GM12878 (cell line): ENCODE results near the gene GNAT1. TPM values are rescaled to one million over a fixed set of nuclear protein-coding genes. Genes with fewer than 3 reads are reported as not detected.

ENCODE experiments used
- ATAC-seq: fragments of 200-7000 bp; cut with Tn5 transposase; 3 replicates; pipeline ENCODE4 v1.9.1; 2020; ENCODE audit warnings: mild to moderate bottlenecking, moderate library complexity
- BruUV-seq: library from RNA; stranded (reverse); fragments of 400-500 nt; replicated peaks from 2 replicates; lab custom pipeline; 2021; lab: Mats Ljungman, UMichigan
- CTCF ChIA-PET: fragments of 300-600 bp; sonication (Branson Sonifier 250); formaldehyde crosslinking; extraction: SDS; loops from one replicate; lab custom pipeline; 2021; ENCODE audit warnings: inconsistent platforms; lab: Yijun Ruan, JAX
- POLR2A ChIA-PET: fragments of 350-600 bp; formaldehyde crosslinking; extraction: SDS; loops from one replicate; lab custom pipeline; 2021; ENCODE audit warnings: inconsistent platforms; lab: Charles Lee
- RAD21 ChIA-PET: fragments of 300-600 bp; sonication (Branson Sonifier 250); formaldehyde crosslinking; loops from one replicate; lab custom pipeline; 2023; ENCODE audit warnings: antibody characterized with exemption; ENCODE audit not compliant: unreplicated experiment; lab: Charles Lee
- SMC1A ChIA-PET: fragments of 300-600 bp; sonication (Branson Sonifier 250); formaldehyde crosslinking; loops from one replicate; lab custom pipeline; 2023; ENCODE audit not compliant: unreplicated experiment, uncharacterized antibody; lab: Charles Lee
- DNase-seq: peaks from one replicate; pipeline ENCODE4 v3.0.0-alpha.2; 2011; ENCODE audit warnings: low read depth, low spot score
- FAIRE-seq: peaks from 3 replicates; lab custom pipeline; 2011; peaks lifted over from hg19 to GRCh38; lab: Jason Lieb, UNC
- H2AFZ ChIP-seq: 2 replicates; pipeline ENCODE4 v1.6.0; 2011; ENCODE audit warnings: low read depth, low read length, control low read depth; ENCODE audit not compliant: control insufficient read depth
- H3K27ac ChIP-seq: 2 replicates; pipeline ENCODE4 v1.5.1; 2011; ENCODE audit warnings: control low read depth; ENCODE audit not compliant: control insufficient read depth, insufficient read depth
- H3K27me3 ChIP-seq, 2 experiments: replicated peaks in 1 of 2; 2 replicates each; pipeline versions ENCODE4 v1.6.0 to v1.6.1; 2011; ENCODE audit warnings: low read length in 1 of 2; ENCODE audit not compliant: control insufficient read depth in 2 of 2, insufficient read depth in 2 of 2
- H3K36me3 ChIP-seq, 2 experiments: 2 replicates each; pipeline ENCODE4 v1.5.1; 2011; ENCODE audit warnings: low read length in 1 of 2; ENCODE audit not compliant: control insufficient read depth in 2 of 2, insufficient read depth in 2 of 2
- H3K4me1 ChIP-seq: 2 replicates; pipeline ENCODE4 v1.6.1; 2011; ENCODE audit warnings: mild to moderate bottlenecking, low read length, moderate library complexity, mixed read lengths; ENCODE audit not compliant: control insufficient read depth, insufficient read depth
- H3K4me2 ChIP-seq: 2 replicates; pipeline ENCODE4 v1.6.0; 2011; ENCODE audit warnings: control low read depth; ENCODE audit not compliant: control insufficient read depth, insufficient read depth
- H3K4me3 ChIP-seq: fragments of 200-600 bp; sonication (generic); 2 replicates; pipeline ENCODE4 v1.5.1; 2016
- H3K79me2 ChIP-seq: 2 replicates; pipeline ENCODE4 v1.6.0; 2011; ENCODE audit warnings: low read length; ENCODE audit not compliant: control insufficient read depth, insufficient read depth
- H3K9ac ChIP-seq: 2 replicates; pipeline ENCODE4 v1.8.0; 2011; ENCODE audit warnings: low read length, control low read depth, mixed read lengths; ENCODE audit not compliant: control insufficient read depth, insufficient read depth
- H3K9me3 ChIP-seq: replicated peaks from 3 replicates; pipeline ENCODE4 v1.5.1; 2011; ENCODE audit warnings: mild to moderate bottlenecking, low read length; ENCODE audit not compliant: control insufficient read depth, insufficient read depth
- H4K20me1 ChIP-seq: 2 replicates; pipeline ENCODE4 v1.6.0; 2011; ENCODE audit not compliant: control insufficient read depth, insufficient read depth
- BCL11A ChIP-seq: IDR thresholded peaks from 2 replicates; pipeline ENCODE4 v1.6.1; 2011; ENCODE audit warnings: low read depth, low read length
- BHLHE40 ChIP-seq, 2 experiments: fragments of 450-650 bp in 1 of 2; IDR thresholded peaks; 2 replicates each; pipeline ENCODE4 v1.6.1; 2011 to 2017; ENCODE audit warnings: low read depth in 2 of 2, borderline replicate concordance in 1 of 2, improper control_type of control experiment in 1 of 2, low read length in 1 of 2, mild to moderate bottlenecking in 1 of 2
- CBFB ChIP-seq: IDR thresholded peaks from 2 replicates; pipeline ENCODE4 v1.6.1; 2016; ENCODE audit warnings: antibody characterized with exemption, low read depth
- CREM ChIP-seq: IDR thresholded peaks from 2 replicates; pipeline ENCODE4 v1.6.1; 2014; ENCODE audit warnings: antibody characterized with exemption, low read depth
- DPF2 ChIP-seq: fragments of 450-650 bp; IDR thresholded peaks from 2 replicates; pipeline ENCODE4 v1.6.1; 2017; ENCODE audit warnings: mild to moderate bottlenecking
- EP300 ChIP-seq, 2 experiments: fragments of 150-350 bp in 1 of 2; IDR thresholded peaks; 2 replicates each; pipeline ENCODE4 v1.6.1; 2011 to 2012; ENCODE audit warnings: low read depth in 2 of 2, low read length in 2 of 2, borderline replicate concordance in 1 of 2, improper control_type of control experiment in 1 of 2, inconsistent platforms in 1 of 2; ENCODE audit not compliant: control insufficient read depth in 1 of 2
- HDAC6 ChIP-seq: fragments of 200-600 bp; sonication (generic); IDR thresholded peaks from one replicate; pipeline ENCODE4 v1.8.0; 2017; ENCODE audit warnings: antibody characterized with exemption; ENCODE audit not compliant: unreplicated experiment
- JUNB ChIP-seq: IDR thresholded peaks from 2 replicates; pipeline ENCODE4 v1.6.1; 2016; ENCODE audit warnings: antibody characterized with exemption, mild to moderate bottlenecking
- JUND ChIP-seq: IDR thresholded peaks from 2 replicates; pipeline ENCODE4 v1.6.1; 2012; ENCODE audit warnings: low read depth, mild to moderate bottlenecking, low read length, improper control_type of control experiment, moderate library complexity
- KDM1A ChIP-seq: fragments of 200-600 bp; sonication (generic); IDR thresholded peaks from 2 replicates; pipeline ENCODE4 v1.6.1; 2016; ENCODE audit warnings: borderline replicate concordance
- MTA3 ChIP-seq: IDR thresholded peaks from 2 replicates; pipeline ENCODE4 v1.6.1; 2012; ENCODE audit warnings: low read length, inconsistent platforms, borderline replicate concordance
- NFIC ChIP-seq: IDR thresholded peaks from 2 replicates; pipeline ENCODE4 v1.6.1; 2012; ENCODE audit warnings: low read depth, mild to moderate bottlenecking, inconsistent platforms, low read length, moderate library complexity
- RCOR1 ChIP-seq: conservative IDR thresholded peaks from 2 replicates; pipeline ENCODE4 v1.6.1; 2012; ENCODE audit warnings: low read depth, low read length, improper control_type of control experiment
- RFX5 ChIP-seq: IDR thresholded peaks from 2 replicates; pipeline ENCODE4 v1.6.1; 2011; ENCODE audit warnings: low read depth, low read length, improper control_type of control experiment
- ZNF274 ChIP-seq: IDR thresholded peaks from one replicate; pipeline ENCODE4 v1.8.0; 2011; ENCODE audit not compliant: insufficient read length, insufficient read depth
- ZNF622 ChIP-seq: fragments of 450-650 bp; IDR thresholded peaks from 2 replicates; pipeline ENCODE4 v1.6.1; 2017; ENCODE audit warnings: mild to moderate bottlenecking, inconsistent platforms
- ZSCAN29 ChIP-seq: fragments of 450-650 bp; IDR thresholded peaks from 2 replicates; pipeline ENCODE4 v1.6.1; 2017; ENCODE audit warnings: mild to moderate bottlenecking, moderate library complexity
- WGBS: methylation state at CpG from one replicate; pipeline ENCODE4 v1.1.6; 2016; ENCODE audit warnings: low lambda C conversion rate; ENCODE audit not compliant: insufficient replicate concordance, insufficient coverage; ENCODE audit errors: missing lambda C conversion rate; 5-methylcytosine and 5-hydroxymethylcytosine counted together
- in situ Hi-C: fragments of 300-500 bp; cut with MboI; formaldehyde crosslinking; loops from 9 replicates; pipeline ENCODE4 v1.14.3; 2018; ENCODE audit warnings: mixed read lengths
- intact Hi-C: fragments of 100-400 bp; cut with micrococcal nuclease; formaldehyde crosslinking; loops from one replicate; pipeline ENCODE4 v1.14.2; 2022; ENCODE audit not compliant: unreplicated experiment
- polyA plus RNA-seq, 11 experiments: library from polyadenylated mRNA; depleted of rRNA in 4 of 11; unstranded in 6 of 11; stranded (reverse) in 5 of 11; fragments of >200 nt; fragmentation: Nextera tagmentation in 4 of 11; fragmentation: Illumina TruSeq in 1 of 11; extraction: Ambion mirVana in 4 of 11; extraction: Trizol in 1 of 11; gene quantifications; 1 replicate in 1 of 11; 2 replicates in 10 of 11; pipeline versions ENCODE4 v1.2.1 to v1.2.3, GENCODE V29; 2011 to 2016; ENCODE audit warnings: inconsistent platforms in 2 of 11, missing spikeins in 2 of 11, low read depth in 1 of 11
- total RNA-seq, 4 experiments: library from RNA; depleted of rRNA in 3 of 4; stranded (reverse); fragments of >200 nt in 3 of 4; fragmentation: Illumina TruSeq in 1 of 4; extraction: Trizol in 1 of 4; gene quantifications; 2 replicates each; pipeline versions ENCODE4 v1.2.1 to v1.2.3, GENCODE V29; 2013 to 2021
- TF ChIP-seq, protein P1 (sequence below): fragments of 450-650 bp; IDR thresholded peaks from 2 replicates; pipeline ENCODE4 v1.6.1; 2017; ENCODE audit warnings: antibody characterized with exemption, mild to moderate bottlenecking, moderate library complexity
- TF ChIP-seq, protein P2 (sequence below): IDR thresholded peaks from 2 replicates; pipeline ENCODE4 v1.6.1; 2012; ENCODE audit warnings: mild to moderate bottlenecking, low read depth, low read length

Gene GNAT1
- total and polyA plus RNA-seq, 10 of the 15 experiments (the other 5 are each of a cell fraction or from before 2014, with no cell fraction given) = not detected

DNA sequence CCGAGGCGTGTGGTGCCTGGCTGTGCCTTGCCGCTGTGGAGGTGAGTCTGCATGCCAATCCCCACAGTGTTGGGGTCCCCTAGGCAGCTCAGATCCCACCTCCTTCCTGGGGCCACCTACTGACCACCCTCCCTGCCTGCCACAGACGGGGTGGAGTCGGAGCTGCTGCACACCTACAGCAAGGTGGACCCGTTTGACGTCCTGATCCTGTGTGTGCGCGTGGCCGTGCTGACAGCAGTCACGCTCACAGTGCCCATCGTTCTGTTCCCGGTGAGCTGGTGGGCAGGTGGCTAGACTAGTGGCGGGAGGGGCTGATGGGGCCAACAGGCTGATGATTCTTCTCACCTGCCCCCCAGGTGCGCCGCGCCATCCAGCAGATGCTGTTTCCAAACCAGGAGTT, 27.0 kb downstream of the GNAT1 start:
- no TSS peak for BruUV-seq
- FAIRE-seq (no peak), ATAC-seq (no peak), DNase-seq (no peak)
- 57% methylated on average over 17 of the region's 17 CpGs for WGBS
- RAD21 ChIA-PET = no interaction called here
- Histone ChIP-seq H3K4me1 (peaks cover 3% of the 10 kb centered on the region; the same call in 1 of the 2 replicates), H3K9me3 (no peaks in the 10 kb centered on the region), H3K79me2 (no peaks in the 10 kb centered on the region), H3K27ac (no peak overlapping the region), H3K27me3 (no peaks in the 10 kb centered on the region; a peak in 2 of 4 replicates), H3K9ac (no peak overlapping the region), H4K20me1 (no peaks in the 10 kb centered on the region), H2AFZ (no peak overlapping the region), H3K4me2 (no peak overlapping the region), H3K36me3 (no peaks in the 10 kb centered on the region), H3K4me3 (no peak overlapping the region)
- in situ Hi-C loops = no loop called here
- no peak for TF ChIP-seq ZNF622
- TF ChIP-seq EP300 (IDR thresholded peaks at IDR 0.05; ENCODE audit: borderline replicate concordance in 1 of 2, control insufficient read depth in 1 of 2, low read depth in 2 of 2, low read length in 2 of 2) = no peak
- no peak for TF ChIP-seq RFX5
- no peak for TF ChIP-seq BHLHE40 (IDR thresholded peaks at IDR 0.05; ENCODE audit: borderline replicate concordance in 1 of 2, low read depth in 2 of 2, low read length in 1 of 2)
- no peak for TF ChIP-seq RCOR1
- TF ChIP-seq CREM = no peak
- TF ChIP-seq KDM1A = no peak
- no peak for TF ChIP-seq HDAC6
- TF ChIP-seq ZSCAN29 = no peak
- TF ChIP-seq NFIC = no peak
- TF ChIP-seq JUNB = no peak
- no peak for TF ChIP-seq MTA3
- no peak for TF ChIP-seq DPF2
- no peak for TF ChIP-seq JUND
- TF ChIP-seq CBFB = no peak
- TF ChIP-seq, protein P1, sequence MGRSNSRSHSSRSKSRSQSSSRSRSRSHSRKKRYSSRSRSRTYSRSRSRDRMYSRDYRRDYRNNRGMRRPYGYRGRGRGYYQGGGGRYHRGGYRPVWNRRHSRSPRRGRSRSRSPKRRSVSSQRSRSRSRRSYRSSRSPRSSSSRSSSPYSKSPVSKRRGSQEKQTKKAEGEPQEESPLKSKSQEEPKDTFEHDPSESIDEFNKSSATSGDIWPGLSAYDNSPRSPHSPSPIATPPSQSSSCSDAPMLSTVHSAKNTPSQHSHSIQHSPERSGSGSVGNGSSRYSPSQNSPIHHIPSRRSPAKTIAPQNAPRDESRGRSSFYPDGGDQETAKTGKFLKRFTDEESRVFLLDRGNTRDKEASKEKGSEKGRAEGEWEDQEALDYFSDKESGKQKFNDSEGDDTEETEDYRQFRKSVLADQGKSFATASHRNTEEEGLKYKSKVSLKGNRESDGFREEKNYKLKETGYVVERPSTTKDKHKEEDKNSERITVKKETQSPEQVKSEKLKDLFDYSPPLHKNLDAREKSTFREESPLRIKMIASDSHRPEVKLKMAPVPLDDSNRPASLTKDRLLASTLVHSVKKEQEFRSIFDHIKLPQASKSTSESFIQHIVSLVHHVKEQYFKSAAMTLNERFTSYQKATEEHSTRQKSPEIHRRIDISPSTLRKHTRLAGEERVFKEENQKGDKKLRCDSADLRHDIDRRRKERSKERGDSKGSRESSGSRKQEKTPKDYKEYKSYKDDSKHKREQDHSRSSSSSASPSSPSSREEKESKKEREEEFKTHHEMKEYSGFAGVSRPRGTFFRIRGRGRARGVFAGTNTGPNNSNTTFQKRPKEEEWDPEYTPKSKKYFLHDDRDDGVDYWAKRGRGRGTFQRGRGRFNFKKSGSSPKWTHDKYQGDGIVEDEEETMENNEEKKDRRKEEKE = no peak
- TF ChIP-seq, protein P2, sequence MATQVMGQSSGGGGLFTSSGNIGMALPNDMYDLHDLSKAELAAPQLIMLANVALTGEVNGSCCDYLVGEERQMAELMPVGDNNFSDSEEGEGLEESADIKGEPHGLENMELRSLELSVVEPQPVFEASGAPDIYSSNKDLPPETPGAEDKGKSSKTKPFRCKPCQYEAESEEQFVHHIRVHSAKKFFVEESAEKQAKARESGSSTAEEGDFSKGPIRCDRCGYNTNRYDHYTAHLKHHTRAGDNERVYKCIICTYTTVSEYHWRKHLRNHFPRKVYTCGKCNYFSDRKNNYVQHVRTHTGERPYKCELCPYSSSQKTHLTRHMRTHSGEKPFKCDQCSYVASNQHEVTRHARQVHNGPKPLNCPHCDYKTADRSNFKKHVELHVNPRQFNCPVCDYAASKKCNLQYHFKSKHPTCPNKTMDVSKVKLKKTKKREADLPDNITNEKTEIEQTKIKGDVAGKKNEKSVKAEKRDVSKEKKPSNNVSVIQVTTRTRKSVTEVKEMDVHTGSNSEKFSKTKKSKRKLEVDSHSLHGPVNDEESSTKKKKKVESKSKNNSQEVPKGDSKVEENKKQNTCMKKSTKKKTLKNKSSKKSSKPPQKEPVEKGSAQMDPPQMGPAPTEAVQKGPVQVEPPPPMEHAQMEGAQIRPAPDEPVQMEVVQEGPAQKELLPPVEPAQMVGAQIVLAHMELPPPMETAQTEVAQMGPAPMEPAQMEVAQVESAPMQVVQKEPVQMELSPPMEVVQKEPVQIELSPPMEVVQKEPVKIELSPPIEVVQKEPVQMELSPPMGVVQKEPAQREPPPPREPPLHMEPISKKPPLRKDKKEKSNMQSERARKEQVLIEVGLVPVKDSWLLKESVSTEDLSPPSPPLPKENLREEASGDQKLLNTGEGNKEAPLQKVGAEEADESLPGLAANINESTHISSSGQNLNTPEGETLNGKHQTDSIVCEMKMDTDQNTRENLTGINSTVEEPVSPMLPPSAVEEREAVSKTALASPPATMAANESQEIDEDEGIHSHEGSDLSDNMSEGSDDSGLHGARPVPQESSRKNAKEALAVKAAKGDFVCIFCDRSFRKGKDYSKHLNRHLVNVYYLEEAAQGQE = no peak
- TF ChIP-seq ZNF274 = no peak
- no peak for TF ChIP-seq BCL11A
- POLR2A ChIA-PET = interaction anchor here (1.2 kb wide), 1 partner anchor 28 kb away, joined by 3 read pairs; no protein-coding TSS in a partner anchor
- CTCF ChIA-PET = interaction anchor here (1.1 to 1.9 kb wide), 4 partner anchors 25 to 29 kb away, joined by 3 to 7 read pairs (median 4); partner anchors contain the start of gene GNAT1
- SMC1A ChIA-PET = no interaction called here
- intact Hi-C loops = no loop called here
